Measurements from ENCODE around the gene TMEM179B. TPM values are rescaled to one million over a fixed set of nuclear protein-coding genes. Genes with fewer than 3 reads are reported as not detected.
A peak's percentile ranks its signal among the peaks of the same experiment; 100 is the strongest.

The TMEM179B gene
- total and polyA plus RNA-seq, 2 of the 13 experiments (the other 11 are each of a cell fraction or from before 2014, with no cell fraction given): 24.8 to 25.7 TPM

DNA sequence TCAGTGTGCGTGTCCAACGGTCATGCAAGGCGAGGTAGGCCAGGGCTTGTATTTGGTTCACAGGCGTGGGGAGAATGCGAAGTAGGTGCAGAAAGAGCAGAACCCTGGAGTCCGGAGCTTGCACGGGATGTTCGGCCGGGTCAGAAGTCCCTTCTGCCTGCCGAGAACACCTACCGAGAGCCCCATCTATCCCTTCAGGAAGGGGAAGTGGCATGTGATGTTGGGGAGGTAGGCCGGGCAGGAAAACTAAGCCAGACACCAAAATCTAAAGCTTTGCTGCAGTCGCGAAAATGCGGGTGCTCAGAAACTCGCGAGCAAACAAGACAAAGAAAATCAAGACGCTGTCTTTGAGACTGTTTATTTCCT is 16.4 kb upstream of the TMEM179B start (continued):
- TF ChIP-seq, protein P1, sequence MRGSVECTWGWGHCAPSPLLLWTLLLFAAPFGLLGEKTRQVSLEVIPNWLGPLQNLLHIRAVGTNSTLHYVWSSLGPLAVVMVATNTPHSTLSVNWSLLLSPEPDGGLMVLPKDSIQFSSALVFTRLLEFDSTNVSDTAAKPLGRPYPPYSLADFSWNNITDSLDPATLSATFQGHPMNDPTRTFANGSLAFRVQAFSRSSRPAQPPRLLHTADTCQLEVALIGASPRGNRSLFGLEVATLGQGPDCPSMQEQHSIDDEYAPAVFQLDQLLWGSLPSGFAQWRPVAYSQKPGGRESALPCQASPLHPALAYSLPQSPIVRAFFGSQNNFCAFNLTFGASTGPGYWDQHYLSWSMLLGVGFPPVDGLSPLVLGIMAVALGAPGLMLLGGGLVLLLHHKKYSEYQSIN (CRISPR knock-in tag; IDR thresholded peaks at IDR 0.05; ENCODE audit: borderline replicate concordance): no peak
- TF ChIP-seq, protein P2, sequence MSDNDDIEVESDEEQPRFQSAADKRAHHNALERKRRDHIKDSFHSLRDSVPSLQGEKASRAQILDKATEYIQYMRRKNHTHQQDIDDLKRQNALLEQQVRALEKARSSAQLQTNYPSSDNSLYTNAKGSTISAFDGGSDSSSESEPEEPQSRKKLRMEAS (IDR thresholded peaks at IDR 0.05): peak; percentile 35; the same call in 1 of the 2 replicates
- TF ChIP-seq, protein P3, sequence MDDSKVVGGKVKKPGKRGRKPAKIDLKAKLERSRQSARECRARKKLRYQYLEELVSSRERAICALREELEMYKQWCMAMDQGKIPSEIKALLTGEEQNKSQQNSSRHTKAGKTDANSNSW (CRISPR knock-in tag; IDR thresholded peaks at IDR 0.05; ENCODE audit: borderline replicate concordance): no peak
- no peak for TF ChIP-seq MZF1 (CRISPR knock-in tag; IDR thresholded peaks at IDR 0.05; ENCODE audit: borderline replicate concordance)
- TF ChIP-seq ZNF883 (CRISPR knock-in tag; IDR thresholded peaks at IDR 0.05; ENCODE audit: not compliant biosample characterization): no peak
- TF ChIP-seq ZMYM4 (CRISPR knock-in tag; IDR thresholded peaks at IDR 0.05): 0 out of 2 replicates have a peak, but pooled peaks have one; percentile 3
- peak; percentile 9; the same call in 1 of the 2 replicates for TF ChIP-seq MED1 (CRISPR knock-in tag; IDR thresholded peaks at IDR 0.05)
- TF ChIP-seq THYN1 (CRISPR knock-in tag; IDR thresholded peaks at IDR 0.05; ENCODE audit: borderline replicate concordance, low read depth): no peak
- no peak for TF ChIP-seq U2AF1 (optimal IDR thresholded peaks at IDR 0.05; ENCODE audit: low read depth, low read length)
- peak; percentile 71; the same call in 1 of the 2 replicates for TF ChIP-seq ZNF572 (CRISPR knock-in tag; IDR thresholded peaks at IDR 0.05)
- TF ChIP-seq, protein P4, sequence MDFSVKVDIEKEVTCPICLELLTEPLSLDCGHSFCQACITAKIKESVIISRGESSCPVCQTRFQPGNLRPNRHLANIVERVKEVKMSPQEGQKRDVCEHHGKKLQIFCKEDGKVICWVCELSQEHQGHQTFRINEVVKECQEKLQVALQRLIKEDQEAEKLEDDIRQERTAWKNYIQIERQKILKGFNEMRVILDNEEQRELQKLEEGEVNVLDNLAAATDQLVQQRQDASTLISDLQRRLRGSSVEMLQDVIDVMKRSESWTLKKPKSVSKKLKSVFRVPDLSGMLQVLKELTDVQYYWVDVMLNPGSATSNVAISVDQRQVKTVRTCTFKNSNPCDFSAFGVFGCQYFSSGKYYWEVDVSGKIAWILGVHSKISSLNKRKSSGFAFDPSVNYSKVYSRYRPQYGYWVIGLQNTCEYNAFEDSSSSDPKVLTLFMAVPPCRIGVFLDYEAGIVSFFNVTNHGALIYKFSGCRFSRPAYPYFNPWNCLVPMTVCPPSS (IDR thresholded peaks at IDR 0.05): no peak
- peak; percentile 53; the same call in 1 of the 2 replicates for TF ChIP-seq HOXA5 (CRISPR knock-in tag; IDR thresholded peaks at IDR 0.05)
- TF ChIP-seq SP5 (CRISPR knock-in tag; IDR thresholded peaks at IDR 0.05; ENCODE audit: borderline replicate concordance, low read depth): no peak
- TF ChIP-seq, protein P5, sequence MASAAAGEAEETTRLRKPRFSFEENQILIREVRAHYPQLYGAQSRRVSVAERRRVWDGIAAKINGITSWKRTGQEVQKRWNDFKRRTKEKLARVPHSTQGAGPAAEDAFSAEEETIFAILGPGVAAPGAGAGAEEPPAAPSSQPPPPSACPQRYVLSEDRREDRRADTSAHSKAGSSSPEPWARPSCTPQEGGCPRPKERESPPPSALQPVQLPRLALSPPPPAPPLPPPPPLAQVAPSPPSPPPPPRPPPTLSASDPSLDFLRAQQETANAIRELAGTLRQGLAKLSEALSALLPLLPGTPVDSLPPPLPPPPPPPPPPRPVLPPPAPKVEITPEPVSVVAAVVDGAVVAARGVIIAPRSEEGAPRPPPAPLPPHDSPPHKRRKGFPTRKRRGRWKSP (CRISPR knock-in tag; IDR thresholded peaks at IDR 0.05): 0 out of 2 replicates have a peak, but pooled peaks have one; percentile 40
- peak; percentile 2; the same call in 1 of the 2 replicates for TF ChIP-seq KLF12 (CRISPR knock-in tag; IDR thresholded peaks at IDR 0.05; ENCODE audit: borderline replicate concordance)
- no peak for TF ChIP-seq ZSCAN29 (CRISPR knock-in tag; conservative IDR thresholded peaks at IDR 0.05)
- peak; percentile 43; the same call in 1 of the 2 replicates for TF ChIP-seq ZNF777 (CRISPR knock-in tag; IDR thresholded peaks at IDR 0.05)
- 0 out of 4 replicates have a peak, but pooled peaks of 1 of the 2 experiments have one; percentile 13 for TF ChIP-seq POLR2A (IDR thresholded peaks at IDR 0.05; ENCODE audit: insufficient read depth in 1 of 2, low read depth in 2 of 2, low read length in 2 of 2)
- TF ChIP-seq ZC3H4 (CRISPR knock-in tag; IDR thresholded peaks at IDR 0.05; ENCODE audit: borderline replicate concordance): no peak
- no peak for TF ChIP-seq ZFP36 (IDR thresholded peaks at IDR 0.05; ENCODE audit: borderline replicate concordance, low read depth, low read length, partially characterized antibody)
- TF ChIP-seq CREM (IDR thresholded peaks at IDR 0.05): peak; percentile 26; the same call in 1 of the 2 replicates
- no peak for TF ChIP-seq CREM (CRISPR knock-in tag; IDR thresholded peaks at IDR 0.05)
- TF ChIP-seq SP4 (CRISPR knock-in tag; IDR thresholded peaks at IDR 0.05): no peak
- TF ChIP-seq KDM4B (CRISPR knock-in tag; IDR thresholded peaks at IDR 0.05): no peak
- TF ChIP-seq HNRNPL (IDR thresholded peaks at IDR 0.05; ENCODE audit: low read depth, low read length): no peak
- TF ChIP-seq MEIS2 (CRISPR knock-in tag; IDR thresholded peaks at IDR 0.05): peak; percentile 37; the same call in 1 of the 2 replicates
- TF ChIP-seq, protein P6, sequence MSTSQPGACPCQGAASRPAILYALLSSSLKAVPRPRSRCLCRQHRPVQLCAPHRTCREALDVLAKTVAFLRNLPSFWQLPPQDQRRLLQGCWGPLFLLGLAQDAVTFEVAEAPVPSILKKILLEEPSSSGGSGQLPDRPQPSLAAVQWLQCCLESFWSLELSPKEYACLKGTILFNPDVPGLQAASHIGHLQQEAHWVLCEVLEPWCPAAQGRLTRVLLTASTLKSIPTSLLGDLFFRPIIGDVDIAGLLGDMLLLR (CRISPR knock-in tag; IDR thresholded peaks at IDR 0.05): peak; percentile 41; the same call in 1 of the 2 replicates
- no peak for TF ChIP-seq NCOA2 (CRISPR knock-in tag; IDR thresholded peaks at IDR 0.05)
